DMS53 (cell line): ENCODE data around the gene CADM4.

Experiments
- DNase-seq: peaks from one replicate; lab custom pipeline; 2025; lab: John Stamatoyannopoulos, UW

CADM4 gene

DNA sequence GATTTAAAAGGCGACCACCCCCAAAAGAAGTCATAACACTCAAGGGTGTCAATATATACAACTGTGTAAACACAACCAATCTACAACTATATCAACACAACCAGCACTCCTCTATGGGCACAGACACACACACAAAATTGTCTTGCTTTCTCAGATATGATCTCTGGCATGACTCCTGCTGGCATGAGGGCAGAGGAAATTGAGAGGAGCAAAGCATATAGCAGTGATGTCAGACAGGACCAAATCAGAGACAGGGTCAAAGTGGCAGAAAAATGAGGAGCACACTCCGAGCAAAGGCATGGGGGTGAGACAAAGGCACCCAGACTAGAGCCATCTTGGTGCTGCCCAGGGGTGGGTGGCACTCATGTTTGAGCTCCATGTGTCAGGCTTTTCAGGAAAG, 53.3 kb downstream of the CADM4 start:
- no peak for DNase-seq

DNA sequence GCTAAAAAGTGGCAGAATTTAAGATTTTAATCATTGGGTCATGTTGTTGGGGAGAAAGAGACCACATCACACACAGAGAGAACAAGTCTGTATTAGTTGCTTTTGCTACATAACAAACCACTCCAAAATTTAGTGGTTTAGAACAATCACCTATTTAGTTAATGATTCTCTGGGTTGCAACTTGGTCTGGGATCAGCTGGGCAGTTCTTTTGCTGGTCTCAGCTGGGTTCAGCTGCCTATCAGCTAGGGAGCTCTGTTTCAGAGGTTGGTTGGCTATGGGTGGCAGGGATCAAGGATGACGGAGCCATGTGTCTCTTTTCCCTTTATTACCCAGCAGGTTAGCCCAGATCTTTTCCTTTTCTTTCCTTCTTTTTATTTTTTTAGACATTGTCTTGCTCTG, 55.2 kb downstream of the CADM4 start:
- peak; percentile 39 for DNase-seq

DNA sequence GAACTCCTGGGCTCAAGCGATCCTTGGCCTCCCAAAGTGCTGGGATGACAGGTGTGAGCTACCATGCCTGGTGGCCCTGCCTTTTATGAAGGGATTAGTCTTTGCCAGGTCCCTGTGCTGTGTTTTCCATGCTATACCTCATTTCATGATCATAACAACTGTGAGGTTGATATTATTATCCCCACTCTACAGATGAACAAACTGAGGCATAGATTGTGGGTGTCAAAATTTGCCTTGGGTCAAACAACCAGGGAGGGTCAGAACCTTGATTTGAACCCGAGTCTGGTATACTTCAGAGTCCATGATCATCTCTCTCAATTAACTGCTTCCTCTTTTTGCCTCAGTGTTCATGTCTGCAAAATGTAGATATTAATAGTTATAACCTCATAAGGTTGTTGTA, 57.2 kb downstream of the CADM4 start:
- no peak for DNase-seq

DNA sequence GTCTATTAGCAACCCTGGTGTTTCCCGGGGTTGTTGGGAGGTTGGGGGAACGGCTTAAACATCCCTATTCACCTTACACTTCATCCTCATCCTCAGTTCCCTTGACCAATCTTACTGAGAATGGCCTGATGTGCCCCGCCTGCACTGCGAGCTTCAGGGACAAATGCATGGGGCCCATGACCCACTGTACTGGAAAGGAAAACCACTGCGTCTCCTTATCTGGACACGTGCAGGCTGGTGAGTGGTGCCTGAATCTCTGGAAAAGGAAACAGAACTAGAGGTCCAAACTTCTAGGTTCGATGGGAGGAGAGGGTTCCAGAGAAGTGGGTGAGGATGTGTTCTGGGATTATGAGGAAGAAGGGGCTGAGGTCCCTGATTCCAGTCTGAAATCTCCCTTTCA, 58.2 kb downstream of the CADM4 start:
- DNase-seq = no peak

DNA sequence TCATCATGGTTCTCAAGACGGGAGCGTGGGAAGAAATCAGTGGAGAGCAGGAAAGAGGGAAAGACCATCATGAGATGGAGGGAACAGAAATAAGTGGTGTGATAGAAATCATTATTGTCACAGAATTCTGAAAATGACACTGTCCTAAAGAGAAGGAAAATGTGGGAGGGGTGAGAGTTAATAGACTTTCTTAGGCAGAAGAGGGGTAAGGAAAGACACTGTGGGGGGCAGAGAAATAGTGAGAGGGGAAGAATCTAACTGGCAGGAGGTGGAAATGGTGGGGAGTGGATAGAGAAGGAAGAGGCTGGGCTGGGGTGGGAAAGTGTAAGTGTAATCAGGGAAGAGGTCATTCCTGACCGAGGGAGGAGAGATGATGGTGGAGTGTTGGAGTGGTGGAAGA, 60.9 kb downstream of the CADM4 start:
- DNase-seq = no peak

DNA sequence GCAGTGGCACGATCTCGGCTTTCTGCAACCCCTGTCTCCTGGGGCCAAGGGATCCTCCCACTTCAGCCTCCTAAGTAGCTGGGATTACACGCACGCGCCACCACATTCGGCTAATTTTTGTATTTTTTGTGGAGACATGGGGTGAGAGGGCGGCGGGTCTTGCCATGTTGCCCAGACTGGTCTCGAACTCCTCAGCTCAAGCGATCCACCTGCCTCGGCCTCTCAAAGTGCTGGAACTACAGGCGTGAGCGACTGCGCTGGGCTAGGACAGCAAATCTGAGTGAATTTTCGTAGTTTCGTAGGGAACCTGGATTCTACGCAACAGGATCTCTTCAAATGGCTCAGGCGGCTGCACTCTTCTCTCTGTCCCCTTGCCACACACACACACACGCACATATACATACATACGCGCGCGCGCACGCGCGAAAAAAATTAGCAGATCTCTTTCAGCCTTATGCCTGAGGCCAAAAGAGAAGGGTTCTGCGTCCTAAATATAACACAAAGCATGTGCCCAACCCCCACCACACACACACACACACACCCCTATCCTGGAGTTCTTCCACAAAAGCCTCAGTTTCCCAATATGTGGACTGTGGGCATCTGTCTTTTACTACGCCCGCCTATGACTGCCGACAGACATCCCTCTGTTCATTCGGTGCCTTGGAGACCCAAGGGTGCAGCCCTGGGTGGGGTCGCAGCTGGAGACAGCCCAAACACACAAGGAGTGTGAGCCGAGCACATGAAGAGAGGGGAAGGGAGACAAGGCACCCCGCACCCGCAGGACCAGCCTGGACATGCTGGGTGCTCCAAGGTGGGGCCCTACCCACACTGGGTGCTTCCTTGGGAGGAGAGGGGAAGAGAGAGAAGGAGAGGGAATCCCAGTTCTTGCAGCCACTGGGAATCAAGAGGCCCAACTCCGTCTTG, 63.4 kb downstream of the CADM4 start:
- DNase-seq = peak; percentile 80

DNA sequence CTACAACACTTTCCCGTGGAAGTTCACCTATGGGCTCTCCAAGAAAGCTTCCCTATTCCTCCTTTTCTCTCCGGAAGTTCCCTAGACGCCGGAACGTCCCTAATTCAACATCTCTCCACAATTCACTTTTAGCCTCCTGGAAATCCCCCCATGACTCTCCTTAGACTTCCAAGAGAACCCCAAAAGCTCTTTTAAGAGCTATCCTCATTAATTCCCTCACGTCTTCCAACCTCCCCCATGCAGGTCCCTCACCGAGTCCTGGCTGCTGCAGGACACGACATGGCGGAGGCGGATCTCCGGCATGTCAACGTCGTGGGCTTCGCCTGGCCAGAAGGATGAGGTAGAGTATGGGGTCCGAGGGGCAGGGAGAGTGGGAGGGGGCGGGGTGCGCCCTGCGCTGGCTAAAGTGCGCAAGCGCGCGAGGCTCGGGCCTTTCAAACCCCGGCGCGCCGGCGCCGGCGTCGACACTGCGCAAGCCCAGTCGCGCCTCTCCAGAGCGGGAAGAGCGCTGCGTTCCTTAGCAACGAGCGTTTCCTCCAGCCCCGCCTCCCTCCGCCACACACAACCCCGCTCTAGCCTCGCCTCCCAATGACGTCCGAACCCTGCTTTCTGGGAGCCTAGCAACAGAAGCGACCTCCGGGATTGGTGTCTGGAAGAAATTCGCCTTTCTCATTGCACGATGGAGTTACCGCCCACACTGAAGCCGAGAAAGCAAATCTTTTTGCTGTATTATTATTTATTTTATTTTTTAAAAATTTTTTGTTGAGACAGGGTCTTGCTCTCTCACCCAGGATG, 64.3 kb downstream of the CADM4 start, which contains the start of the genes PINLYP and XRCC1:
PINLYP (plus strand) TSS at position 646 of the 795 bp plus-strand sequence. CDS start 1,391 bp downstream, outside the sequence.
XRCC1 (minus strand) TSS at position 372 of the 795 bp plus-strand sequence; CDS start at position 303, 69 bp downstream.
- peak; percentile 100 for DNase-seq

DNA sequence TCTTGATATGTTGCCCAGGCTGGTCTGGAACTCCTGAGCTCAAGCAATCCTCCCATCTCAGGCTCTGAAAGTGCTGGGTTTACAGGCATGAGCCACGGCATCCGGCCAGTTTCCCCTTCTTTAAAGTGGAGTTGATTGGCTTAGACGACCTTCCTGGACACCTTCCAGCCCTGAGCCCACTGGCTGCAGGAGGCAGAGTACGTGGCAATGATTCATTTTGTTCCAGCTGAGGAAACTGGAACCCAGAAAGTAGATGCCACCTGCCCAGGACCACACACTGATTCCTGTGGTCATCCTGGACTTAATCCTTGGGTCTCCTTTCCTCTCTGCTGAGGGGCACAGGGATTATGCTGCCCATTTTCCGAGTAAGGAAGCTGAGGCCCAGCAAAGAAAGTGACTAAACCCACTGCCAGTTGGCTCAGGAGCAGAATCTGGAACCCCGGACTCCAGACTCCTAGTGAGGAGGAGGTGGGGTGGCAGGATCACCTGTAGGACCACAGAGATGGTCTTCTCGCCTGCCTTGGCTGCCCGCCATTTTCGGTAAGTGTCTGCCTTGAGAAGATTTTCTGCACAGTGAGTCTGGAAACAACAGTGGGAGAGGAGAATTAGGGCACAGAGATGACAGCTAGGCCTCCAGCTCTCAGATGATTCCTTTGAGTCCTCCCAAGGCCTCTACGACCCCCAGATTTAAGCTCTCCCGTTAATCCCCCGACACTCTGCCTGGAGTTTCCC, 65.1 kb downstream of the CADM4 start:
- DNase-seq = peak; percentile 65
